ENCODE data around the gene PLA2G5.
"Not testable (repeated sequence)": the region's sequence is repeated elsewhere in the genome, so short reads cannot be mapped to it uniquely, and the experiment has no call there.

PLA2G5 gene, protein sequence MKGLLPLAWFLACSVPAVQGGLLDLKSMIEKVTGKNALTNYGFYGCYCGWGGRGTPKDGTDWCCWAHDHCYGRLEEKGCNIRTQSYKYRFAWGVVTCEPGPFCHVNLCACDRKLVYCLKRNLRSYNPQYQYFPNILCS

DNA sequence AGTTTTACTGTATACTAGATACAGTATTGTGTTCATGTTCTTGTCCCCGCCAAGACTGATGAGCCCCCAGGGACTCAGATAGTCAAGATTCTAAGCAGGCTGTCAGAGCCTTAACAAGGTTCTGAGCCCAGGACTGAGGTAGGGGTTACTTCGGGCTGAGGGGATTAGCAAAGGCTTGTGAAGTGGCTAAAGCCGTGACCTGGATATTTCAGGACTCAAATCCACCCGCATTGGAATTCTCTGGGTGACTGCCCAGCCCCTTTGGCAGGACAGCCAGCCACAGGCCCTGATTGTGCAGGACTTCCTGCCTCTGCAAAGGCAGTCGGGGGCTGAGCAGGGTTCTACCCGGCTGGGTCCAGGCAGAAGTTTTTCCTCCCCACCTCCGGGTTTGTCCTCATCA, at the start of gene PLA2G5:
Gene PLA2G5, plus strand, starts transcription at position 321 of the 400 bp plus-strand sequence. CDS start 14,637 bp downstream, outside the sequence.
- DNase-seq (ENCODE audit: low read depth): no peak
- H3K4me3 ChIP-seq (ENCODE audit: low read depth, low read length): no peak within 1 kb of the TSS

DNA sequence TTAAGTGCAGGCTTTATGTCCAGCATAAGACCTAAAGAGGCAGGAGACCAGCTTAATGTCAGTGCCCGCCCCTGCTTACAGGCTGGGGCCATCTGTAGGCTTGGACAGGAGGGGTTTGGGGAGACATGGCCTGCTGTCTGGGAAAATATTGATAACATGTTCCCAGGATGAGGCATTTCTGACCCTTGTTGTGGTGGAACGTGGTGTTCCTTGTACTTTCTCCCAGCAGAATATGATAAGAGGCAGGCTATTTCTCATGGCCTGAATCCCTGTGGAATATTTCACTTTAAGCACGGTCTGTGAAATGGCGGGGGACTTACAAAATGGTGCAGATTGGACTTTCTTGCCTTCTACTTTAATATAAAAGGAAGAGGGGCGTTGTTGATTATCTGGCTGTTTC, 41.9 kb upstream of the PLA2G5 start:
- H3K4me3 ChIP-seq (ENCODE audit: low read depth, low read length): no peak overlapping the region
- no peak for DNase-seq (ENCODE audit: low read depth)

DNA sequence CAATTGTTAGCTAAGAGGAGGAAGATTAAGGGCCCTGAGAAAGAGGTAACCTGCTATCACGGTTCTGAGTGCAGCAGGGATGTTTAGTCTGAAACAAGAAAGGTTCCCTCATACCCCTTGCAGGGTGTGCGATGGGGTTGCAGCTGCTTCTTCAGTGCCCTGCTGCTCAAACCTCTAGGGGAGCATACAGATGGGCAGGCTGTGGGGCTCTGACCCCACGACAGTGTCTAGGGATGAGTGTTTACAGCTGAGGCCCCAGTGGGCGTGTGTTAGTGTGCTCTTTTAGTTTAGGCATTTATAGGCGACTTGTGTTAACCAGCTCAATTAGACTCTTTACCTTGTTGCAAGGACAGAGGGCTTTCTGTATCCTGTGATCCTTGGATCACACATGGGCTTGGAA, 41.3 kb upstream of the PLA2G5 start:
- H3K4me3 ChIP-seq (ENCODE audit: low read depth, low read length): no peak overlapping the region

DNA sequence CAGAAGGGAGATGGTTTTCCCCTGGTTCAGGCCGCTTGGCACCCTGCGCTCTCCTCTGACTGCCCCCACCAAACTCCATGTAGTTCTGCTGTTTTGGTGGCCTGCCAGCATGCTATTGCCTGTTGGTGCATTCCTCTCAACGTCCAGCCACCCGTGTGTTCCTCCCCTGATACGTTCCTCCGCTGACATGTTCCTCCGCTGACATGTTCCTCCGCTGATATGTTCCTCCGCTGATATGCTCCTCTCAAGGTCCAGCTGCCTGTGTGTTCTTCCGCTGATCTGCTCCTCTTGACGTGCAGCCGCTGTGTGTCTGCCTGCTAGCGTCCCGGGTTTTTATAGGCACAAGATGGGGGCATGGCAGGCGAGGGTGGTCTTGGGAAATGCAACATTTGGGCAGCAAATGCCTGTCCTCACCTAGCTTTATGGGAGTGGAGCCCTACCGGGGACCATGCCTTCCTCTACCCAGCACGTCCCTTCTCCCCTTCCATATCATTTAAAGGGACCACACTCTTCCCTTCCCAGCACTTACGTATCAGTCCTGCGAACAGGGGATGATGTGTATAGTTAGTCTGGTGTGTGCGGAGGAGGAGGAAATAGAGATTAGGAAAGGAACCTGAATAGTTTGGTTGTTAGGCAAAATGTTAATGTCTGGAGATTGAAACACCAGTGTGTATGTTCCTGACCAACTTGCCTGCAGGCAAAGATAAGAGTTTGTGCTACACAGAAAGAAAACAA, 40.6 kb upstream of the PLA2G5 start:
- DNase-seq (ENCODE audit: low read depth): no peak
- no peak overlapping the region for H3K4me3 ChIP-seq (ENCODE audit: low read depth, low read length)

More for the DNA sequence above, 41.3 kb upstream of the PLA2G5 start:
- DNase-seq (ENCODE audit: low read depth): no peak

DNA sequence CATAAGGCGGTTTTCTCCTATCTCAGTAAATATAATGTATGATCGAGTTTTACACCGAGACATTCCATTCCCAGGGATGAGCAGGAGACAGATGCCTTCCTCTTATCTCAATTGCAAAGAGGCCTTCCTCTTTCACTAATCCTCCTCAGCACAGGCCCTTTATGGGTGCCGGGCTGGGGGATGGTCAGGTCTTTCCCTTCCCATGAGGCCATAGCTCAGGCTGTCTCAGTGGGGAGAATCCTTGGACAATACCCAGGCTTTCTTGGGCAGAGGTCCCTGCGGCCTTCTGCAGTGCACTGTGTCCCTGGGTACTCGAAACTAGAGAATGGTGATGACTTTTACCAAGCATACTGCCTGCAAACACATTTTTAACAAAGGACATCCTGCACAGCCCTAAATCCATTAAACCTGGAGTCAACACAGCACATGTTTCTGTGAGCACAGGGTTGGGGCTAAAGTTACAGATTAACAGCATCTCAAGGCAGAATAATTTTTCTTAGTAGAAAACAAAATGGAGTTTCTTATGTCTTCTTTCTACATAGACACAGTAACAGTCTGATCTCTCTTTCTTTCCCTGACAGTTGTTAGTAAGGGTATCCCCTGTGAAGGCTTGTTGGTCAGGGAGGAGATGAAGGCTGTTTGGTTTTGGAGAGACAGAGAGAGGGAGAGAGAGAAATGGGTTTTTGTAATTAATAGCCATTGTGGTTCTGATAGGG, 39.4 kb upstream of the PLA2G5 start:
- DNase-seq (ENCODE audit: low read depth); H3K4me3 ChIP-seq (ENCODE audit: low read depth, low read length): not testable (repeated sequence)

DNA sequence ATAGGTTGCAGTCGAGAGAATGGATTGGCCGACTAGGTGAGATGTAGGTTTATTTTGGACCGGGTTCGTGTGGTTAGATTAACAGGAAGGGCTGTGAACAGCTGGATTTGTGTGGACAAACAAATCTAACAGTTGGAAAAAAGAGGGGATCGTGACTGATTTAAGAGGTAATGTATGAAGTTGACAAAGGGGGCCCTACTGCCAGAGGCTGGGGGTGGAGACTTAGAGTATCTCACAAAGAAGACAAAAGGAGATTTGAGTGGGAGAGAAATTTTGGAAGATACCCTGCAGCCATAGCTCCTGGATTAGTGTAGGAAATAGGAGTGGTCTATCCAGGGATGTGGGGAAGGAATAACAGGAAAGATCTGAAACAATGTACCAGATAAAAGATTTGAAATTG, 38.8 kb upstream of the PLA2G5 start:
- no peak for DNase-seq (ENCODE audit: low read depth)
- no peak overlapping the region for H3K4me3 ChIP-seq (ENCODE audit: low read depth, low read length)

DNA sequence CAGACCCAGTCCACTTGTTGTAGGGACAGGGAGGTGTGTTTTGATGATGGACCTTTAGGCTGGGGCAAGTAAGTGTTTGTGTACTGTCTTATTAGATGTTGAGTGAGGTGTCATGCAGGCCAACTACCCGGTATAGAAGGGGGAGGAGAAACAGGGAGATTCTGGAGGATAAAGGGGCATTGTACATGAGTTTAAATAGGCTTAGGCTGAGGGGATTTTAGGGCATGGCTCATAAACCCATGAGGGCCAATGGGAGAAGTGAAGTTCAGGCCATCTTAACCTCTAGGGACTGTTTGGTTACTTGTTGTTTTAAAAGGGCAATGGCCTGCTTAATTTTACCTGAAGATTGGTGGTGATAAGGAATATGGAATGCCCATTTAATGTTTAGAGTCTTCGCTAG, 38.2 kb upstream of the PLA2G5 start:
- H3K4me3 ChIP-seq (ENCODE audit: low read depth, low read length): no peak overlapping the region
- no peak for DNase-seq (ENCODE audit: low read depth)

DNA sequence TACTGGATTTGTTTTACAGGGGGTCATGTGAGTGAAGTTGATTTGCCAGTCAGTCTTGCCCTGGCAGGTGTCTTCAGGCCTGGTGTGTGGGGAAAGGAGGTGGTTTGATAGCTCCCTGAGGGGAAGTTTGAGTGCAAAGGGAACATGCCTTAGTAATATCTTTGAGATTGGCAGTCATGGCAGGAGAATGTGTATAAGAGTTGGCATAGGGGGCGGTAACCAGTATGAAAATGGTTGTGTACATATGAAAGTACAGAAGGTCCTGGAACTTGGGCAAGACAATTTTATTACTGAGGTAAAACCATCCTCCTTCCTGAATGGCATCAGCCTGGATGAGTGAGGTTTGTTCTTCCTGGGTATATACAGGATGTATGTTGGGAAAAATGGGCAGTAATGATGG, 37.6 kb upstream of the PLA2G5 start:
- no peak for DNase-seq (ENCODE audit: low read depth)
- H3K4me3 ChIP-seq (ENCODE audit: low read depth, low read length): no peak overlapping the region

DNA sequence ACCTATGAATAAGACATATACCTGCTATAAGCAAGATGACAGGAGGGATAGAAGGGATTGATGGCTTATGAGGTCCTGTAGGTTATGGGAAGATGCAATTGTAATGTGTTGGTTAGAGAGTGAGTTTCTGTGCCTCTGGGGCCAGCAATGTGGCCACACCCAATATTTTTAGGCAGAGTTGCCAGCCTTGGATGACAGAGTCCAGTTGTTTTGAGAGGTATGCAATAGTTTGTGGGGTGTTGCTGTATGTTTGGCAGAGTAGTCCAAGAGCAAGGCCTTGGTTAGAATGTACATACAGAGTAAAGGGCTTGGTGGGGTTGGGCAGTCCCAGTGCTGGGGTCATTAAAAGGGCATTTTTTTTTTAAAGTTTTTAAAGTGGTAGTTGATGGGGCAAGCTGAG, 36.6 kb upstream of the PLA2G5 start:
- DNase-seq (ENCODE audit: low read depth): no peak
- H3K4me3 ChIP-seq (ENCODE audit: low read depth, low read length): no peak overlapping the region

DNA sequence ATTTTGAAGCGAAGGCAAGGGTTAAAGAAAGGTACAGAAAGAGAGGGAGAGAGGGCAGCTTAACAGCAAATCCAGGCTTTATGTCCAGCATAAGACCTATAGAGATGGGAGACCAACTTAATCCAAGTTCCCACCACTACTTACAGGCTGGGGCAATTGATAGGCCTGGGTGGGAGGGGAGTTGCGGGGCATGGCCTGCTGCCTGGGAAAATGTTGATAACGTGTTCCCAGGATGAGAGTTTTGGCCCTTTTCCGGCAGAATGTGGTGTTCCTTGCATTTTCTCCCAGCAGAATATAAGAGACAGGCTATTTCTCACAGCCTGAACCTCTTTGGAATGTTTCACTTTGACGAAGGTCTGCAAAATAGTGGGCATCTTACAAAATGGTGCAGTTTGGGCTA, 34.9 kb upstream of the PLA2G5 start:
- DNase-seq (ENCODE audit: low read depth): no peak
- no peak overlapping the region for H3K4me3 ChIP-seq (ENCODE audit: low read depth, low read length)

DNA sequence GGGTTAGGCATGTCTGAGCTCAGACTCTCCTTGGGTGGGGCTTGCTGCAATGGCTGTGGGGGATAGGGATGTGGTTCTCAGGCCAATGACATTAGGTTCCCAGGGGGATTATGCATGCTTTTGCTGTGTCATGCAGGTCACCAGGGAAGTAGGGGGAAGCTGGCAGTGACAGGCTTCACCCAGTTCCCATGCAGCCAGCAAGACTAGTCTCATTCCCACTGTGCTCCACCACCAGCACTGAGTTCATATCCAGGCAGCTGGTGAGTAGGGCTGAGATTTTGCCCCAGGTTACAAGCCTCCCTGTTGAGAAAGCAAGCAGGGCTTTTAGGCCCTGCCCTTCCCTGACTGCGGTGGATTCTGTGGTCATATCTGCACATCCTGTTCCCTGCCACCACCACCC, 32.1 kb upstream of the PLA2G5 start:
- H3K4me3 ChIP-seq (ENCODE audit: low read depth, low read length): no peak overlapping the region
- DNase-seq (ENCODE audit: low read depth): no peak

DNA sequence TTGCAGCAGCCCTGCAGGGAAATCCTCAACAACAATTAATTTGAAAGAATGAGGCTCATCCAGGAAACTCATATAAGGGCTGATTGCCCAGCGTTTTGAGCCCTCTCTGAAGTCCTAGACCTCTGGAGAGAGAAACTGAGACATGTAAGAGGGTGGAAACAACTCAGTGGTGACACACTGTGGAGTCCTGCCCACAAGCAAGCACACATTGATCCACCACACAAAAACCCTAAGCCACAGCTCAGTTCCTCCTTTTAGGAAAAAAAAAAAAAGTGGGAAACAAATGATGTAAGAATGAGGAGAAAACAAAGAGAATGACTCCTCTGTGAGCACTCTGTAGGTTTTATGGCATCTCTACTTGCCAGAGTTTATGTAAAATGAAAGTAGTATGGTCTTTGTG, 22.9 kb upstream of the PLA2G5 start:
- no peak overlapping the region for H3K4me3 ChIP-seq (ENCODE audit: low read depth, low read length)
- no peak for DNase-seq (ENCODE audit: low read depth)

DNA sequence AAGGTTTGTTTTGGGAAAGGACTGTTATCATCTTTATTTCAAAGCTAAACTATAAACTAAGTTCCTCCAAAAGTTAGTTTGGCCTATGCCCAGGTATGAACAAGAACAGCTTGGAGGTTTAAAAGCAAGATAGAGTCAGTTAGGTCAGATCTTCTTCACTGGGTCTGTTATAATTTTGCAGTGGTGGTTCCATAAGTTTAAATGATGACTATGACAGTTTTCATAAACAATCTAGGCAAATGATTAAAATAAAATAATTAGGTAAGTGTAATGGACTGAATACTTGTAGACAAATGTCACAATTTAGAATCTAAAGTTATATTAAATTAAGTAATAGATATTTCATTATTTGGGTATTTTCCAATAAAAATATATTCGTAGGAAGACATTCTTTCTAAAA, 21.4 kb upstream of the PLA2G5 start:
- DNase-seq (ENCODE audit: low read depth): no peak
- no peak overlapping the region for H3K4me3 ChIP-seq (ENCODE audit: low read depth, low read length)

DNA sequence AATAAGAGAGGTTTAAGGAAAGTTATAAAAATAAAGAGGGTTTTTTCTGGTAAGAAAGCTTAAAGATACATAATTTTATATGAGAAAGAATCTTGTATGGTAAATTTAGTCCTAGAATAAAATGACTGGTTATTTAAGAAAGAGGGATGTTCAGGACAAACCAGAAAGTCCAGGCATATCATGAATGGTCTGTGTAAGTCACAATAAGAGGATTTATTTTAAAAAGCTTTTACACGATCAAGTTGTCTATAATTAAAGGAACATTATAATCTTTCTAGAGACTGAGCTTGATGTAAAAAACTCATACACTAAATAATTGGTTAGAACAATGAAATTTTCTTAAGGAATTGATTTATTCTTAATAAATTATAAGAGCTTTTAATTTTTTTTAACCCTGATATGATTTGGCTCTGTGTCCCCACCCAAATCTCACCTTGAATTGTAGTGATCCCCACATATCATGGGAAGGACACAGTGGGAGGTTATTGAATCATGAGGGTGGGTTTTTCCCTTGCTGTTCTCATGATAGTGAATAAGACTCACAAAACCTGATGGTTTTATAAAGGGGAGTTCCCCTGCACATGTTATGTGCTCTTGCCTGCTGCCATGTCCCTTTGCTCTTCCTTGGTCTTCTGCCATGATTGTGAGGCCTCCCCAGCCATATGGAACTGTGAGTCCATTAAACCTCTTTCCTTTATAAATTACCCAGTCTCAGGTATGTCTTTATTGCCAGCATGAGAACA, 20.8 kb upstream of the PLA2G5 start:
- not testable (repeated sequence) for DNase-seq (ENCODE audit: low read depth); H3K4me3 ChIP-seq (ENCODE audit: low read depth, low read length)

DNA sequence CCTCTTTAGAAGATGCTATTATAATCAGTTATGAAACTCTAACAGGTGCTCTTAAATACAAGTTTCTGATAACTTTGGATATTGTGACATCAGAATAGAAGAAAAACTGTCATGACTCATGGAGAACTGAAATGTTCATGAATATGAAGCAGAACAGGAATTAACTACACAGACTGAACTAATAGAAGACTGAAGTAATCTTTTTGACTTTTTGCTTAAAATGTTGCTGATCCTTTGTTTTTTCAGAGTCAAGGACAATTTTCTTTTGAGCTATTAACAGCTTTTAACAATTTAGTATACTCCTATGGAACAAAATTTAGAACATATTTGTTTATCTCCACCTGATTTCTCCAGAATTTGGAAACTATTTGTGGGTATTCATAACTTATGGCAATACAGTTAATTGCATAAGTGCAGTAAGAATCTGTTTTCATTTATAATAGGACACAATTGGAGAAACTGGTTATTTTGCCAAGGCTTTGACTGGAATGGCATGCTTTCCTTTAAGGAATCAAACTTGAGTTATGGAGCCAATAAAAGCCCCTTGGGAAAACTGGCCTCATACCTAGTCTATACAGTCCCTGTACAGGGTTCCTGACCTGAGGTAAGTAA, 18.7 kb upstream of the PLA2G5 start:
- no peak overlapping the region for H3K4me3 ChIP-seq (ENCODE audit: low read depth, low read length)
- DNase-seq (ENCODE audit: low read depth): no peak

DNA sequence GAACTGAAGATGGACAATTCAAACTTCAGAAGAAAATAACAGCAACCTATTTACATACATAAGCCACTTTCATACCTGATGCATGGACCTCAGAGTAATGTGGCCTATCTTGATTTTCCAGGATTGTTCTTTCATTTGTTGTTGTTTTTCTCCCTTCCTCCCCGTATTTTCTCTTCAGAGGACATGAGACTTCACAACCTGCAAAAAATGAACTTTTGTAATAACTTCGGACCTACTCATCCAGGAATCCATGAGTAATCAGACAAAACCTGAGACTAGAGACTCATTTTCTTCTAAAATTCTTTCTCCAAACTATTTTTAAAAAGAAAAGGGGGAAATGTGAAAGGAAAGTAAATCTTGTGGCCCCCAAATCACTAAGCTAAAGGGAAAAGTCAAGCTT, 17.6 kb upstream of the PLA2G5 start:
- no peak for DNase-seq (ENCODE audit: low read depth)
- no peak overlapping the region for H3K4me3 ChIP-seq (ENCODE audit: low read depth, low read length)

DNA sequence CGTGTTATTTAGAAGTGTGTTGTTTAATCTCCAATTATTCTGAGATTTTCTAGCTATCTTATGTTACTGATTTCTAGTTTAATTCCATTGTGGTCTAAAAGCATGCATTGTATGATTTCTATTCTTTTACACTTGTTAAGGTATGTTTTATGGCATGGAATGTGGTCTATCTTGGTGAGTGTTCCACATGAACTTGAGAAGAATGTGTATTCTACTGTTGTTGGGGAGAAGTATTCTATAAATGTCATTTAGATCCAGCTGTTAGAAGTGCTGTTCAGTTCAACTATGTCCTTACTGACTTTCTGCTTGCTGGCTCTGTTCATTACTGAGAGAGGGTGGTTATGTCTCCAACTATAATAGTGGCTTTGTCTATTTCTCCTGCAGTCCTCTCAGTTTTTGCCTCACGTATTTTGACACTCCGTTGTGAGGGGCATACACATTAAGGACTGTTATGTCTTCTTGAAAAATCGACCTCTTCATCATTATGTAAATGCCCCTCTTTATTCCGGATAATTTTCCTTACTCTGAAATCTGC, 12.0 kb upstream of the PLA2G5 start:
- no peak overlapping the region for H3K4me3 ChIP-seq (ENCODE audit: low read depth, low read length)
- no peak for DNase-seq (ENCODE audit: low read depth)

DNA sequence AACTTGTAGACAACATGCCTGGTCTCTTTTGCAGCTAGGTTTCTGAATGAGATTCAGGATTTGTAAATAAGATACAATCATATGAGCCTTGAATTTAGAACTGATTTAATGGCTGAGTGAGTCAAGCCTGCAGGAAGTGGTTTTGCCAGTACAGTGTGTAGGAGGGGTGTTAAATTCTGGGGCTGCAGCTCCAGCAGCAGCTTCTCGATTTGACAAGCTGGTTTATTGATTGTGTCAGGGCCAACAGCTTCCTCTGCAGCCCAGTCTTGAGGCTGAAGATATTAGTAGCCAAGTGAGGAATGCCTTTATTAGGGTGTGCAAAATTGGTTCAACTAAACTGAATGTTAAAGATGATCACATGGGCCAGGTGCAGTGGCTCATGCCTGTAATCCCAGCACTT, 11.5 kb upstream of the PLA2G5 start:
- DNase-seq (ENCODE audit: low read depth): peak; percentile 51

DNA sequence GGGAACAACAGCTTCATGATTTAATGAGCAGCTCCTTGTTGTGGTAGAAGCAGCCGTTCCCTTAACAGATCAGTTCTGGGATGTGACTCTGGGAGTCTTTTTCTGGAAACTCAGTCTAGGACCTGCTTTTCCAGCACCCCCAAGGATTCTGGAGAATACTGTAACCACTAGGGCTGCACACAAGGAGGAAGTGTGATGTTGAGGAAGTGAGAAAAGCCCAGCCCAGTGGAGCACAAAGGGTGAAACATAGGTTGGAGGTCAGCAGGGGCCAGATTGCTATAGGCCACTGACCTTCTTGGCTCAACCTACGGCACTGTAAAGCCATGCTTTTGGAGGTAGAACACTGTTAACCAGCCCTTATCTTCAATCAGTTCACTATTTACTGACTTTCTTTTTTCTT, 10.1 kb upstream of the PLA2G5 start:
- no peak for DNase-seq (ENCODE audit: low read depth)
- H3K4me3 ChIP-seq (ENCODE audit: low read depth, low read length): no peak overlapping the region

More for the DNA sequence above, 11.5 kb upstream of the PLA2G5 start:
- no peak overlapping the region for H3K4me3 ChIP-seq (ENCODE audit: low read depth, low read length)

Measured in skeletal muscle cell (primary cell).